ENCODE results near the gene PLEKHO1.

Gene PLEKHO1

DNA sequence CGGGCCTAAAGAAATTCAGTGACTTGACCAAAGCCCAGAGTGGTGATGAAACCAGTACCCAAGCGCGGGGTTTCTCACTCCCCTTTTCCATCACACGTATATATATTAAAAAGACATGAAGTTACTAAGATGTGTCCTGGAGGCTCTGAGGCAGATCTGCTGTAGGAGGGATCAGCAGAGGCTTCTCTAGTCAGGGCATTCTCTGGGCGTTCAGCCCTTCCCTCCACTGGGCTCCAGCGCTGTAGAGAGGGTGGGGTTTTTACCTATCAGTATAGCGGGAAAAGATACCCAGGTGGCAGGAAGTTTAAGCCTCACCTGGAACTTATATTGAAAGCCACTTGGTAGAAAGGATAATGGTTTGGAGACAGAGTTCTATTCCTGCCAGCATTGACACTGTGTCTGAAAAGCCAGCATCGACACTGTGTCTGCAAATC, 862 bp upstream of the PLEKHO1 start:
- TF ChIP-seq, protein P1, sequence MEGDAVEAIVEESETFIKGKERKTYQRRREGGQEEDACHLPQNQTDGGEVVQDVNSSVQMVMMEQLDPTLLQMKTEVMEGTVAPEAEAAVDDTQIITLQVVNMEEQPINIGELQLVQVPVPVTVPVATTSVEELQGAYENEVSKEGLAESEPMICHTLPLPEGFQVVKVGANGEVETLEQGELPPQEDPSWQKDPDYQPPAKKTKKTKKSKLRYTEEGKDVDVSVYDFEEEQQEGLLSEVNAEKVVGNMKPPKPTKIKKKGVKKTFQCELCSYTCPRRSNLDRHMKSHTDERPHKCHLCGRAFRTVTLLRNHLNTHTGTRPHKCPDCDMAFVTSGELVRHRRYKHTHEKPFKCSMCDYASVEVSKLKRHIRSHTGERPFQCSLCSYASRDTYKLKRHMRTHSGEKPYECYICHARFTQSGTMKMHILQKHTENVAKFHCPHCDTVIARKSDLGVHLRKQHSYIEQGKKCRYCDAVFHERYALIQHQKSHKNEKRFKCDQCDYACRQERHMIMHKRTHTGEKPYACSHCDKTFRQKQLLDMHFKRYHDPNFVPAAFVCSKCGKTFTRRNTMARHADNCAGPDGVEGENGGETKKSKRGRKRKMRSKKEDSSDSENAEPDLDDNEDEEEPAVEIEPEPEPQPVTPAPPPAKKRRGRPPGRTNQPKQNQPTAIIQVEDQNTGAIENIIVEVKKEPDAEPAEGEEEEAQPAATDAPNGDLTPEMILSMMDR (IDR thresholded peaks at IDR 0.05; ENCODE audit: low read depth, low read length, missing control alignments): no peak
- DNase-seq (ENCODE audit: extremely low read depth, low read depth): no peak
- peak overlapping the region; percentile 76 for H3K4me3 ChIP-seq (replicated peaks; ENCODE audit: low read depth, low read length)

DNA sequence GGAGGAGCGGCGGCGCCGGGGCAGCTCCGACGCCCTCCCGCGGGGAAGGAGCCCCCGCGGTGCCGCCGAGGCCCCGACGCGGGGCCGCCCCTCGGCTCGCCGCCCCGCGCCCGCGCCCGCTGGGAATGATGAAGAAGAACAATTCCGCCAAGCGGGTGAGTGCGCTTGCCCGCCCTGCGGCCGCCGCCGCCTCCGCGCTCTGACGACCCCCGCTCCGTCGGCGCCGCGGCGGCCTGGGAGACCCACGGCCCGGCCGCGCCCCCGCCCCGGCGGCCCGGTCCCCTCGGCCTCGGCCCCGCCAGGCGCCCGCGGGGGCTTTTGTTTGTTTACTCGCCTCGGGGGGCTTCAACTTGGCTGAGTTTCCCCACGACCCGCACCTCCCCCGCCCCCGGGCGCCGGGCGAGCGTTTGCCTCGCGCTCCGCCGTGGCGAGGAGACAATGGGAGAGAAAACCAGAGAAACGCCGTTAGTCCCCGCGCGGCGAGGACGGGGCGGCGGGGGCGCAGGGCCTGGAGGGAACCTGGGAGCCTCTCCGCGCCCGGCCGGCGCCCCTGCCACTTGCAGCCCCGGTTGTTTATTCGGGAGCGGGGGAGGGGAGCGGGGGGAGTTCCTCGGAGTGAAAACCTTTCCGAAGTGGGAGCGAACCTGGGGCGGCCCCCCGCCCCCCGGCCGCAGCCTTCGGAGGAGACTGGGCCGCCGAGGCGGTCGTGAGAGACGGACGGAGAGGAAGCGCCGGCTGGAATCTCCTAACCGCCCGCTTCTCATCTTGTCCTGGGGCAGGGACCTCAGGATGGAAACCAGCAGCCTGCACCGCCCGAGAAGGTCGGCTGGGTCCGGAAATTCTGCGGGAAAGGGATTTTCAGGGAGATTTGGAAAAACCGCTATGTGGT, 661 bp downstream of the PLEKHO1 start:
- DNase-seq (ENCODE audit: extremely low read depth, low read depth): no peak
- TF ChIP-seq, protein P1 (IDR thresholded peaks at IDR 0.05; ENCODE audit: low read depth, low read length, missing control alignments): no peak
- H3K4me3 ChIP-seq (replicated peaks; ENCODE audit: low read depth, low read length): peak overlapping the region; percentile 76

DNA sequence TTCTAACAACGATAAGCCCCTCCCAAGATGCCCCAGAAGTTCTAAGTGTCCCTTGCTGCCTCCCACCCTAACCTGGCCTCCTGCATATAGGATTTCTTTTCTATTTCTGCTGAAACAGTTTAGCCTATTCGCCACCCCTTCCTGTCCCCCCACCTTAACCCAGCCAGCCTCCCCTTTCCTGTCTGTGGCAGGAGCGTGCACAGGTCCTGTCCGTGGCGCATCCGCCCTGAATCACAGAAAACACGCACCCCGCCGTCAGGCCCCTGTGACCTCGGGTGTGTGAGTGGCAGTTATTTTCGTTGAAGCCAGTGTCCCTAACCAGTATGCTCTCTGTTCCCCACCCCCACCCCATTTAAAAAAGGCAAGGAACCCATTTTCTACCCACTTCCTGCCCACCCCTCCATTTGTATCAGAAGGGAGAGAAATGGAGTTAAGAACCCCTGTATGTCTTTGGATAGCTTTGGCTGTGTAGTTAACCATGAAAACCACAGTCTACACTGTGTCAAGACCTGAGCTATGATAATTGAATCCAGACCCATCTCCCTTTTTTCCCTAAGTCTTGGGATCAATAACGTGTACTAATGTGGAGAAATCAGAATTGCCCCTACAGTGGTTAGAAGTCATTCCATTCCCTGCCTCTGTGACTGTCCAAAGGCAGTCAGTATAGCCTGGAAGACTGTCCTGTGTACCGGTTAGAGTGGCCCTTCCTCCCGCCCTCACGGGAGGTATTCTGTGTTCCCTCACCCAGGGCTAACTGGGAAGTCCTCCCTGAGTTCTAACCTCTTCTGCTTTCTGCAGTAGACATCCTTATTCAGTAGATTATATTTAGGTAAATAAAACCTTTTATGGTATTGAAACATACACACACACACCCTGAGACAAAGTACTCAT, 1.8 kb downstream of the PLEKHO1 start:
- peak overlapping the region; percentile 76 for H3K4me3 ChIP-seq (replicated peaks; ENCODE audit: low read depth, low read length)
- no peak for DNase-seq (ENCODE audit: extremely low read depth, low read depth)
- TF ChIP-seq, protein P1 (IDR thresholded peaks at IDR 0.05; ENCODE audit: low read depth, low read length, missing control alignments): no peak

DNA sequence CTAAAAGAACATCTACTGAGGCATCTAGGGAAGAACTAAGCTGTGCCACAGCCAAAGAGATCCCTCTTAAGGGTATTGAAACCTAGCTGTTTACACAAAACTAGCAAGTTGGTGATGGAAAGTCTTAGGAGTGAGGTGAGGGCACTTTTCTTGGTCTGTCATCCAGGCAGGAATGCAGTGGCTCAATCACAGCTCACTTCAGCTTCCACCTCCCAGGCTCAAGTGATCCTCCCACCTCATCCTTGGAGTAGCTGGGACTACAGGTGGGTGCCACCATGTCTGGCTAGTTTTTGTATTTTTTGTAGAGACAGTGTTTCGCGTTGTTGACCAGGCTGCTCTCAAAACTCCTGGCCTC, 2.4 kb downstream of the PLEKHO1 start:
- 0 out of 2 replicates have a peak overlapping the region, but pooled peaks have one; percentile 76 for H3K4me3 ChIP-seq (replicated peaks; ENCODE audit: low read depth, low read length)
- no peak for DNase-seq (ENCODE audit: extremely low read depth, low read depth)
- TF ChIP-seq, protein P1 (IDR thresholded peaks at IDR 0.05; ENCODE audit: low read depth, low read length, missing control alignments): no peak

DNA sequence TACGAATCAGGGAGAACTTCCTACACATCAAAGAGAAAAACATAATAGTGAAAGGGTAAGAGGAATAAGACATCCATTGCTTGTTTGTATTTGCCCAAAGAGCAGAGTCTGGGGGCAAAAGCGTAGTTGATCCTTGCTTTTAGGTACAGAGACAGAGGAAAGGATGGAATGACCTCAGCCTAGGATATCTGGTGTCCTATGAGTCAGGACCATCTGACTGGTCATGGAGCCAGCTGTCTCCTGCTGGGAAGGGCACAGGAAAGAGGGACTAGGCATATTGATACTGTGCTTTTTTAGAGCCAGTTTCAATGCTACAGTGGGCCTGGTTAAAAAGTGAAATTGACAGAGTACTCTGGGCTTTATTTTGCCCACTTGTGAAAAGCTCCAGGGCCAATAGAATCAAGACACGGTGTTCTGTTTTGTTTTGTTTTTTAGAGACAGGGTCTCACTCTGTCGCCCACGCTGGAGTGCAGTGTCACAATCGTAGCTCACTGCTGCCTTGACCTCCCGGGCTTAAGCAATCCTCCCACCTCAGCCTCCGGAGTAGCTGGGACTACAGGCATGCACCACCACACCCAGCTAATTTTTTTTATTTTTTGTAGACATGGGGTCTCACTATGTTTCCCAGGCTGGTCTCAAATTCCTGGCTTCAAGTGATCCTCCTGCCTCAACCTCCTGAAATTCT, 3.2 kb downstream of the PLEKHO1 start:
- no peak overlapping the region for H3K4me3 ChIP-seq (replicated peaks; ENCODE audit: low read depth, low read length)
- DNase-seq (ENCODE audit: extremely low read depth, low read depth): no peak
- TF ChIP-seq, protein P1 (IDR thresholded peaks at IDR 0.05; ENCODE audit: low read depth, low read length, missing control alignments): no peak

DNA sequence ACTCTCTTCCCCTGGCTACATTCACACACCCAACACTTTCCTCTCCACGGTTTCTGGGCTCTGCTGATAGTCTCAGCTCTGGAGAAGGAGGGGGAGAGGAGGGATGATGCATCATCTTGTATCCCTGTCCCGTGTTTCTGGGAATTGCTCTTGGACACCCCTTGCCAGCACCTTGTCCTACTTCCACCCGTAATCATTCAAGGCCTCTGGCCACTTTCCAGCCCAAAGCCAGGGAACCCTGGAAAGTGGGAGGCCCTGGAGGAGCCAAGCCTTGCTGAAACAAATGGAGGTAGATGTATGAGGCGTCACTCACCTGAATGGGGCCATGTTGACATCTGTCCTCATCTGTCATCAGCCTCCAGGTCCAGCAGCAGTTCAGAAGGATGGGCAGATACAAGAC, 4.4 kb downstream of the PLEKHO1 start:
- TF ChIP-seq, protein P1 (IDR thresholded peaks at IDR 0.05; ENCODE audit: low read depth, low read length, missing control alignments): no peak
- DNase-seq (ENCODE audit: extremely low read depth, low read depth): no peak
- H3K4me3 ChIP-seq (replicated peaks; ENCODE audit: low read depth, low read length): no peak overlapping the region
